SU-DHL-6 (cell line): ENCODE measurements around the gene AFAP1.

Source experiments
- H2AFZ ChIP-seq: fragments of 200-600 bp; sonication (generic); 2 replicates; pipeline ENCODE4 v1.6.1; 2014; ENCODE audit warnings: low read depth, mild to moderate bottlenecking, moderate library complexity, mixed read lengths, antibody characterized with exemption, low read length; ENCODE audit not compliant: severe bottlenecking
- H3F3A ChIP-seq: fragments of 200-600 bp; shearing (Covaris generic); 2 replicates; pipeline ENCODE4 v1.6.0; 2016; ENCODE audit warnings: antibody characterized with exemption, mild to moderate bottlenecking; ENCODE audit not compliant: insufficient read depth
- H3K27ac ChIP-seq: fragments of 200-600 bp; sonication (generic); 2 replicates; pipeline ENCODE4 v1.5.1; 2016; ENCODE audit warnings: low read depth, mild to moderate bottlenecking, low read length, moderate library complexity, mixed read lengths
- H3K27me3 ChIP-seq: fragments of 200-600 bp; sonication (generic), shearing (Covaris generic); 2 replicates; pipeline ENCODE4 v1.6.0; 2014; ENCODE audit warnings: mild to moderate bottlenecking, low read length
- H3K36me3 ChIP-seq: fragments of 200-600 bp; sonication (generic); 2 replicates; pipeline ENCODE4 v1.6.1; 2014; ENCODE audit warnings: mild to moderate bottlenecking, low read length, mixed read lengths
- H3K4me2 ChIP-seq: fragments of 300-600, 200-600 bp; shearing (Covaris generic), sonication (generic); 2 replicates; pipeline ENCODE4 v1.6.0; 2014; ENCODE audit warnings: low read length, low read depth, mild to moderate bottlenecking; ENCODE audit not compliant: poor library complexity, severe bottlenecking
- H3K4me3 ChIP-seq: fragments of 200-600 bp; sonication (generic); 2 replicates; pipeline ENCODE4 v1.5.1; 2014; ENCODE audit warnings: antibody characterized with exemption, low read length, mild to moderate bottlenecking, mixed read lengths; ENCODE audit not compliant: insufficient read depth, poor library complexity, severe bottlenecking
- H3K79me2 ChIP-seq: fragments of 200-600 bp; sonication (generic); 2 replicates; pipeline ENCODE4 v1.6.1; 2014; ENCODE audit warnings: mild to moderate bottlenecking, low read length, moderate library complexity; ENCODE audit not compliant: insufficient read depth
- H3K9ac ChIP-seq: fragments of 200-600 bp; sonication (generic); 2 replicates; pipeline ENCODE4 v1.7.0; 2014; ENCODE audit warnings: mild to moderate bottlenecking, low read length
- H3K9me2 ChIP-seq: fragments of 200-600 bp; sonication (generic); replicated peaks from 2 replicates; pipeline ENCODE4 v1.6.1; 2014; ENCODE audit warnings: low read length; ENCODE audit not compliant: insufficient read depth
- H3K9me3 ChIP-seq: fragments of 200-600 bp; sonication (generic); 2 replicates; pipeline ENCODE4 v1.6.1; 2014; ENCODE audit warnings: low read length, mixed read lengths; ENCODE audit not compliant: insufficient read depth
- H4K20me1 ChIP-seq: fragments of 200-600 bp; sonication (generic); 2 replicates; pipeline ENCODE4 v1.6.1; 2014; ENCODE audit warnings: low read depth, mild to moderate bottlenecking, antibody characterized with exemption, low read length, moderate library complexity, mixed read lengths
- EZH2phosphoT487 ChIP-seq: fragments of 200-600 bp; sonication (generic), shearing (Covaris generic); conservative IDR thresholded peaks from 2 replicates; pipeline ENCODE4 v1.6.1; 2018; ENCODE audit warnings: mild to moderate bottlenecking, antibody characterized with exemption, low read length, moderate library complexity, mixed read lengths
- TF ChIP-seq, protein P1 (sequence below): fragments of 200-600 bp; sonication (generic); IDR thresholded peaks from one replicate; pipeline ENCODE4 v1.5.1; 2017; ENCODE audit warnings: antibody characterized with exemption, mild to moderate bottlenecking, low read length, moderate library complexity; ENCODE audit not compliant: insufficient read depth, poor library complexity, severe bottlenecking

AFAP1 gene

GRCh38 chr4:7813674-7814073 is 126.0 kb downstream of the AFAP1 start:
- H3K36me3 ChIP-seq: no peaks in the 10 kb centered on the region
- H3K9ac ChIP-seq: no peak overlapping the region
- H3K9me2 ChIP-seq: no peaks in the 10 kb centered on the region
- no peaks in the 10 kb centered on the region for H3K79me2 ChIP-seq
- H3F3A ChIP-seq: no peaks in the 10 kb centered on the region
- H3K27ac ChIP-seq: no peak overlapping the region
- TF ChIP-seq, protein P1, sequence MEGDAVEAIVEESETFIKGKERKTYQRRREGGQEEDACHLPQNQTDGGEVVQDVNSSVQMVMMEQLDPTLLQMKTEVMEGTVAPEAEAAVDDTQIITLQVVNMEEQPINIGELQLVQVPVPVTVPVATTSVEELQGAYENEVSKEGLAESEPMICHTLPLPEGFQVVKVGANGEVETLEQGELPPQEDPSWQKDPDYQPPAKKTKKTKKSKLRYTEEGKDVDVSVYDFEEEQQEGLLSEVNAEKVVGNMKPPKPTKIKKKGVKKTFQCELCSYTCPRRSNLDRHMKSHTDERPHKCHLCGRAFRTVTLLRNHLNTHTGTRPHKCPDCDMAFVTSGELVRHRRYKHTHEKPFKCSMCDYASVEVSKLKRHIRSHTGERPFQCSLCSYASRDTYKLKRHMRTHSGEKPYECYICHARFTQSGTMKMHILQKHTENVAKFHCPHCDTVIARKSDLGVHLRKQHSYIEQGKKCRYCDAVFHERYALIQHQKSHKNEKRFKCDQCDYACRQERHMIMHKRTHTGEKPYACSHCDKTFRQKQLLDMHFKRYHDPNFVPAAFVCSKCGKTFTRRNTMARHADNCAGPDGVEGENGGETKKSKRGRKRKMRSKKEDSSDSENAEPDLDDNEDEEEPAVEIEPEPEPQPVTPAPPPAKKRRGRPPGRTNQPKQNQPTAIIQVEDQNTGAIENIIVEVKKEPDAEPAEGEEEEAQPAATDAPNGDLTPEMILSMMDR: no peak
- TF ChIP-seq EZH2phosphoT487: no peak
- H3K4me2 ChIP-seq: no peak overlapping the region
- H2AFZ ChIP-seq: no peak overlapping the region
- H3K4me3 ChIP-seq: no peak overlapping the region
- no peaks in the 10 kb centered on the region for H4K20me1 ChIP-seq
- H3K9me3 ChIP-seq: no peaks in the 10 kb centered on the region
- H3K27me3 ChIP-seq: no peaks in the 10 kb centered on the region

GRCh38 chr4:7812921-7813320 is 126.7 kb downstream of the AFAP1 start:
- Histone ChIP-seq H3K9me2 (no peaks in the 10 kb centered on the region), H4K20me1 (no peaks in the 10 kb centered on the region), H3K4me3 (no peak overlapping the region), H3K79me2 (no peaks in the 10 kb centered on the region), H3K27ac (no peak overlapping the region), H3K36me3 (no peaks in the 10 kb centered on the region), H3K4me2 (no peak overlapping the region), H3K27me3 (no peaks in the 10 kb centered on the region), H2AFZ (no peak overlapping the region), H3K9me3 (no peaks in the 10 kb centered on the region), H3F3A (no peaks in the 10 kb centered on the region), H3K9ac (no peak overlapping the region)
- TF ChIP-seq EZH2phosphoT487: no peak
- TF ChIP-seq, protein P1: no peak

GRCh38 chr4:7812231-7812857 is 127.3 kb downstream of the AFAP1 start:
- no peak overlapping the region for H3K27ac ChIP-seq

More at GRCh38 chr4:7812231-7812857, 127.3 kb downstream of the AFAP1 start:
- H3K9me2 ChIP-seq: no peaks in the 10 kb centered on the region
- H3F3A ChIP-seq: no peaks in the 10 kb centered on the region
- no peak for TF ChIP-seq EZH2phosphoT487
- TF ChIP-seq, protein P1: no peak
- no peaks in the 10 kb centered on the region for H3K27me3 ChIP-seq
- no peak overlapping the region for H3K9ac ChIP-seq
- no peaks in the 10 kb centered on the region for H3K79me2 ChIP-seq
- H3K4me2 ChIP-seq: no peak overlapping the region
- no peak overlapping the region for H3K4me3 ChIP-seq
- no peaks in the 10 kb centered on the region for H4K20me1 ChIP-seq
- H3K36me3 ChIP-seq: no peaks in the 10 kb centered on the region
- H2AFZ ChIP-seq: no peak overlapping the region
- no peaks in the 10 kb centered on the region for H3K9me3 ChIP-seq
